Suprapubic skin (tissue), 4 donors: ENCODE measurements around the gene TECRL. TPM values are rescaled to one million over a fixed set of nuclear protein-coding genes. Genes with fewer than 3 reads are reported as not detected.

ENCODE experiments used
- DNase-seq, 2 donors: peaks; one replicate each; pipeline ENCODE4 v3.0.0-alpha.2; 2019; ENCODE audit warnings: low spot score in 2 of 2
- H3K27ac ChIP-seq: fragments of 200-600 bp; sonication (generic); one replicate; pipeline ENCODE4 v1.5.1; 2019
- H3K27me3 ChIP-seq: fragments of 200-600 bp; sonication (generic); one replicate; pipeline ENCODE4 v1.5.1; 2019
- H3K36me3 ChIP-seq: fragments of 200-600 bp; sonication (generic); one replicate; pipeline ENCODE4 v1.5.1; 2019
- H3K4me1 ChIP-seq: fragments of 200-600 bp; sonication (generic); one replicate; pipeline ENCODE4 v1.5.1; 2019
- H3K4me3 ChIP-seq: fragments of 200-600 bp; sonication (generic); one replicate; pipeline ENCODE4 v1.5.1; 2019; ENCODE audit warnings: mild to moderate bottlenecking
- H3K9me3 ChIP-seq: fragments of 200-600 bp; sonication (generic); one replicate; pipeline ENCODE4 v1.5.1; 2019
- CTCF ChIP-seq, 2 donors: fragments of 200-600 bp in 1 of 2; fragments of 450-650 bp in 1 of 2; sonication (generic) in 1 of 2; IDR thresholded peaks; one replicate each; pipeline ENCODE4 v1.5.1; 2016 to 2019; ENCODE audit warnings: antibody characterized with exemption in 2 of 2, mild to moderate bottlenecking in 1 of 2, moderate library complexity in 1 of 2
- EP300 ChIP-seq: sonication (generic); formaldehyde crosslinking; IDR thresholded peaks from one replicate; pipeline ENCODE4 v1.6.1; 2017; ENCODE audit warnings: antibody characterized with exemption
- POLR2A ChIP-seq, 2 donors: fragments of 450-650 bp; IDR thresholded peaks; one replicate each; pipeline ENCODE4 v1.6.1; 2017; ENCODE audit warnings: antibody characterized with exemption in 2 of 2, mild to moderate bottlenecking in 2 of 2, moderate library complexity in 2 of 2
- POLR2AphosphoS5 ChIP-seq, 3 donors: sonication (generic); formaldehyde crosslinking; IDR thresholded peaks; one replicate each; pipeline ENCODE4 v1.6.1; 2017; ENCODE audit warnings: antibody characterized with exemption in 3 of 3
- WGBS: methylation state at CpG from one replicate; pipeline ENCODE4 v1.1.5; 2018; 5-methylcytosine and 5-hydroxymethylcytosine counted together
- total RNA-seq, 4 donors: library from RNA; depleted of rRNA; stranded (reverse); fragments of >200 nt; gene quantifications; one replicate each; pipeline ENCODE4 v1.1.0, GENCODE V29; 2016

Gene TECRL
- total RNA-seq, 4 donors from 2014 or later = not detected

- H3K27me3 ChIP-seq = no peaks in the 10 kb centered on the region
- H3K27ac ChIP-seq = no peak overlapping the region
- H3K4me1 ChIP-seq = no peaks in the 10 kb centered on the region
- no peaks in the 10 kb centered on the region for H3K36me3 ChIP-seq
- no peak overlapping the region for H3K4me3 ChIP-seq
- WGBS = 81% methylated on average over 1 of the region's 1 CpG
- DNase-seq = no peak
- TF ChIP-seq POLR2AphosphoS5 (IDR thresholded peaks at IDR 0.05) = no peak
- TF ChIP-seq EP300 = no peak
- no peak for TF ChIP-seq CTCF (IDR thresholded peaks at IDR 0.05)
- TF ChIP-seq POLR2A (IDR thresholded peaks at IDR 0.05) = no peak
- no peaks in the 10 kb centered on the region for H3K9me3 ChIP-seq
Measured at GRCh38 chr4:64326507-64326906, 82.7 kb downstream of the TECRL start.

DNA sequence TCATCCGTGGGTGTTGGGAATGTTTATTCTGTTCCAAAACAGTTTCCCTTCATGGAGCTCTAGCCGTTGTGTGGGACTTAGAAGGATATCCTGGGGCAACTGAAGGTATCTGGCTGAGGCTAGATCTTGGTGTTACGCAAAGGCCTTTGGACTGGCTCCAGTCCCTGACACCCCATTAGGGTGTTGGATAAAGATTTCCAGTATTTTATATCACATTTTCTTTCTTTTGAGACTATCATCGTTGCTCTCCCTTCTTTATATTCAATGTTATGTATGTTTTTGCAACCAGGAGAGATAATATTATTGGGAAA, 103.0 kb downstream of the TECRL start:
- Histone ChIP-seq H3K4me1 (no peaks in the 10 kb centered on the region), H3K27ac (no peak overlapping the region), H3K27me3 (no peaks in the 10 kb centered on the region), H3K9me3 (no peaks in the 10 kb centered on the region), H3K4me3 (no peak overlapping the region), H3K36me3 (no peaks in the 10 kb centered on the region)
- no peak for DNase-seq
- TF ChIP-seq POLR2A (IDR thresholded peaks at IDR 0.05) (no peak), POLR2AphosphoS5 (IDR thresholded peaks at IDR 0.05) (no peak), CTCF (IDR thresholded peaks at IDR 0.05) (no peak), EP300 (no peak)
- 69% methylated on average over 4 of the region's 4 CpGs for WGBS

DNA sequence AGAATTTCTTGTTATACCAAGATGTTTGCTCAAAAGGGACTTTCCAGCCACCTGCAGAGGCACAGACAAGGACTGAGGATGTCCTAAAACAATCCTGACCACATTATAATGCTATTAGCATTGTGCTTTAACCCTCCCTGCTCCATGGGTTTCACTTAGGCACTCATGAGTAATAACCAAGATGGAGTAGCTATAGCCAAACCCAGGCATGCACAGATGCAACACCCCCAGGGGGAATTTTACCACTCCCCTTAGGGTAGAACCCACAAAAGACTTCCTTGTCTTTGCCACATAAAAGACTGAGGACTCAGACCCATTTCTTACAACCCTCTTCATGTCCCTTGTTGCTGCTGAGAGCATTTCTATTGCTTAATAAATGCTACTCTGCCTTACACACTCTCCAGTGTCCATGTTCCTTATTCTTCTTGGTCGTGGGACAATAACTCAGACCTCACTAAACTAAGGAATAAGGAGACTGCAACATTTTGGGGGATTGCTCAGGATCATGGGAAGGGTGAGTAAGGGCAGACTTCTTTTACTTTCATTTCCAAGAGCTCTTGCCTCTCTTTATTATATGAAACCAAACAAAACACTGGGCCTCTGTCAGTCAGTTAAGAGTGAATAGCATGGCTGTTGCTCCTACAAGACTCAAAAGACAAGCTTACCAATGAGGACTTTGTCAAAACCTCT, 103.5 kb downstream of the TECRL start:
- no peaks in the 10 kb centered on the region for H3K4me1 ChIP-seq
- H3K36me3 ChIP-seq = no peaks in the 10 kb centered on the region
- TF ChIP-seq EP300 (no peak), POLR2A (IDR thresholded peaks at IDR 0.05) (no peak), POLR2AphosphoS5 (IDR thresholded peaks at IDR 0.05) (no peak), CTCF (IDR thresholded peaks at IDR 0.05) (no peak)
- H3K4me3 ChIP-seq = no peak overlapping the region
- no peak for DNase-seq
- H3K9me3 ChIP-seq = no peaks in the 10 kb centered on the region
- H3K27ac ChIP-seq = no peak overlapping the region
- WGBS = 60% methylated on average over 1 of the region's 1 CpG
- no peaks in the 10 kb centered on the region for H3K27me3 ChIP-seq

DNA sequence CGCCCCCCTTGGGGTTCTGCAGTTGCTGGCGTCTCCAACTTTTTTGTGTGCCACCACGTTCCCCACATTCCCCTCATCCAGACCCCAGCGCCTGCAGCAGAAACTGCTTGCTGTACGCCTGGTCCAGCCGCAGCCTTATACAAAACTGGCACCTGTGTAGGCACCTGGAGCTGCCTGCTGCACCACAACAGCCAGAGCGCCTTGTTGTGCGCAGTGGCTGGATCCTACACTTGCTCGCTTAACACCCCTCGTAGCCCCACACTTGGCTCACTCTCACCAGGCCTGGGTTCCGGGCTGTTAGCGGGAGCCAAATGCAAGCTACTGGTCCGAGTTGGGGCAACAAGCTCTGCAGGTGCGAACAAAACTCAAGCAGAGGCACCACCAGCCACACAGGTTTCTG, 136.8 kb downstream of the TECRL start:
- H3K27ac ChIP-seq = no peak overlapping the region
- H3K36me3 ChIP-seq = no peaks in the 10 kb centered on the region
- no peaks in the 10 kb centered on the region for H3K9me3 ChIP-seq
- TF ChIP-seq POLR2A (IDR thresholded peaks at IDR 0.05) (no peak), POLR2AphosphoS5 (IDR thresholded peaks at IDR 0.05) (no peak), EP300 (no peak), CTCF (IDR thresholded peaks at IDR 0.05) (no peak)
- no peak overlapping the region for H3K4me3 ChIP-seq
- WGBS = 97% methylated on average over 14 of the region's 14 CpGs
- H3K27me3 ChIP-seq = no peaks in the 10 kb centered on the region
- H3K4me1 ChIP-seq = no peaks in the 10 kb centered on the region
- DNase-seq = no peak

- no peaks in the 10 kb centered on the region for H3K27me3 ChIP-seq
- no peak for DNase-seq
- H3K4me1 ChIP-seq = no peaks in the 10 kb centered on the region
- H3K36me3 ChIP-seq = no peaks in the 10 kb centered on the region
- 82% methylated on average over 8 of the region's 9 CpGs for WGBS
- no peak for TF ChIP-seq EP300
- TF ChIP-seq POLR2A (IDR thresholded peaks at IDR 0.05) = no peak
- TF ChIP-seq CTCF (IDR thresholded peaks at IDR 0.05) = no peak
- TF ChIP-seq POLR2AphosphoS5 (IDR thresholded peaks at IDR 0.05) = no peak
- no peak overlapping the region for H3K27ac ChIP-seq
- H3K4me3 ChIP-seq = peak overlapping the region; percentile 12
- H3K9me3 ChIP-seq = no peaks in the 10 kb centered on the region
Measured at GRCh38 chr4:64271601-64272081, 137.6 kb downstream of the TECRL start.
